Aorta (tissue), 5 donors: Measurements from ENCODE around the gene WFDC1. TPM values are rescaled to one million over a fixed set of nuclear protein-coding genes. Genes with fewer than 3 reads are reported as not detected.

Experiments
- ATAC-seq: fragments of 200-7000 bp; cut with Tn5 transposase; one replicate; pipeline ENCODE4 v1.9.1; 2022; ENCODE audit warnings: moderate library complexity; ENCODE audit not compliant: low FRiP score
- DNase-seq, 2 donors: peaks; one replicate each; pipeline ENCODE4 v3.0.0-alpha.2; 2020
- H3K27ac ChIP-seq, 2 donors: one replicate each; pipeline ENCODE4 v1.5.1; 2013; ENCODE audit warnings: low read length in 2 of 2, mild to moderate bottlenecking in 2 of 2, moderate library complexity in 2 of 2, control low read depth in 1 of 2, inconsistent platforms in 1 of 2, low read depth in 1 of 2
- H3K27me3 ChIP-seq, 2 donors: one replicate each; pipeline ENCODE4 v1.6.1; 2013; ENCODE audit warnings: control low read depth in 1 of 2, low read length in 1 of 2, mild to moderate bottlenecking in 1 of 2, moderate library complexity in 1 of 2; ENCODE audit not compliant: insufficient read depth in 2 of 2, control insufficient read depth in 1 of 2
- H3K36me3 ChIP-seq, 2 donors: one replicate each; pipeline ENCODE4 v1.6.1; 2013; ENCODE audit warnings: control low read depth in 1 of 2, low read length in 1 of 2, mild to moderate bottlenecking in 1 of 2; ENCODE audit not compliant: insufficient read depth in 2 of 2, control insufficient read depth in 1 of 2
- H3K4me1 ChIP-seq, 2 donors: one replicate each; pipeline ENCODE4 v1.6.1; 2013; ENCODE audit warnings: low read length in 2 of 2, control low read depth in 1 of 2, mild to moderate bottlenecking in 1 of 2, moderate library complexity in 1 of 2; ENCODE audit not compliant: insufficient read depth in 2 of 2, control insufficient read depth in 1 of 2
- H3K4me3 ChIP-seq, 2 donors: one replicate each; pipeline ENCODE4 v1.5.1; 2013; ENCODE audit warnings: low read length in 2 of 2, control low read depth in 1 of 2, mild to moderate bottlenecking in 1 of 2
- H3K9me3 ChIP-seq: one replicate; pipeline ENCODE4 v1.6.1; 2013; ENCODE audit warnings: mild to moderate bottlenecking, low read length; ENCODE audit not compliant: control insufficient read depth
- WGBS, 2 donors: extraction: QIAGEN DNeasy Blood & Tissue Kit; methylation state at CpG; one replicate each; pipeline ENCODE4 v1.1.7; 2013; 5-methylcytosine and 5-hydroxymethylcytosine counted together
- intact Hi-C, 2 donors: fragments of 100-400 bp; cut with DNase I; formaldehyde crosslinking; loops; one replicate each; pipeline versions ENCODE4 v1.14.2 to v1.15.0; 2022
- polyA plus RNA-seq, 2 donors: library from polyadenylated mRNA; stranded (reverse); fragments of 200-250 nt; gene quantifications; one replicate each; pipeline ENCODE4 v1.2.3, GENCODE V29; 2013
- total RNA-seq, 2 donors: library from RNA; stranded (reverse); fragmentation: NEBNext Ultra II Directional; extraction: Animal tissue kit (Norgen Biotek cat#: 25700); gene quantifications; one replicate each; pipeline ENCODE4 v1.2.1, GENCODE V29; 2021
- donor health status: healthy with polysubstance abuse.
- donor health status: Bipolar disorder and iron deficiency.
- donor health status: DM: no; HTN: no; CAD: no.
- donor health status: DM: no; HTN: no; CAD: no.
- donor health status: DM: yes; HTN: yes; CAD: no.

Gene WFDC1
- total and polyA plus RNA-seq, 4 donors: 11.8 to 72.2 (median 28.3) TPM

GRCh38 chr16:84268291-84269040 is 26.2 kb upstream of the WFDC1 start:
- Histone ChIP-seq H3K4me1 (no peaks in the 10 kb centered on the region), H3K27ac (no peak overlapping the region), H3K4me3 (no peak overlapping the region), H3K27me3 (no peaks in the 10 kb centered on the region), H3K36me3 (no peaks in the 10 kb centered on the region), H3K9me3 (no peaks in the 10 kb centered on the region)
- ATAC-seq (no peak), DNase-seq (no peak)
- 53 to 56% methylated on average over 18 of the region's 18 CpGs for WGBS, 2 donors
- intact Hi-C loops: no loop called here

- intact Hi-C loops: no loop called here
- H3K27me3 ChIP-seq: no peaks in the 10 kb centered on the region
- no peak overlapping the region for H3K27ac ChIP-seq
- H3K9me3 ChIP-seq: no peaks in the 10 kb centered on the region
- no peak overlapping the region for H3K4me3 ChIP-seq
- 87% methylated on average over 9 of the region's 9 CpGs for whole genome bisulfite sequencing, 2 donors
- ATAC-seq (no peak), DNase-seq (no peak)
- no peaks in the 10 kb centered on the region for H3K36me3 ChIP-seq
- no peaks in the 10 kb centered on the region for H3K4me1 ChIP-seq
Observed at GRCh38 chr16:84270071-84270470, 24.6 kb upstream of the WFDC1 start.

- Histone ChIP-seq H3K36me3 (no peaks in the 10 kb centered on the region), H3K4me3 (no peak overlapping the region), H3K27me3 (no peaks in the 10 kb centered on the region), H3K27ac (no peak overlapping the region), H3K4me1 (no peaks in the 10 kb centered on the region), H3K9me3 (no peaks in the 10 kb centered on the region)
- ATAC-seq (no peak), DNase-seq (no peak)
- 79% methylated on average over 10 of the region's 10 CpGs for WGBS, 2 donors
- intact Hi-C loops: no loop called here
Observed at GRCh38 chr16:84270531-84270930, 24.1 kb upstream of the WFDC1 start.

- 75 to 88% methylated on average over 1 of the region's 1 CpG for WGBS, 2 donors
- Histone ChIP-seq H3K27me3 (no peaks in the 10 kb centered on the region), H3K4me3 (no peak overlapping the region), H3K27ac (no peak overlapping the region), H3K4me1 (no peaks in the 10 kb centered on the region), H3K9me3 (no peaks in the 10 kb centered on the region), H3K36me3 (no peaks in the 10 kb centered on the region)
- no peak for DNase-seq
- intact Hi-C loops: no loop called here
- ATAC-seq: no peak
Observed at GRCh38 chr16:84271037-84271436, 23.6 kb upstream of the WFDC1 start.

GRCh38 chr16:84271866-84272265 is 22.8 kb upstream of the WFDC1 start:
- Histone ChIP-seq H3K27me3 (no peaks in the 10 kb centered on the region), H3K36me3 (no peaks in the 10 kb centered on the region), H3K9me3 (no peaks in the 10 kb centered on the region), H3K4me3 (no peak overlapping the region), H3K4me1 (no peaks in the 10 kb centered on the region), H3K27ac (no peak overlapping the region)
- intact Hi-C loops: no loop called here
- DNase-seq: no peak
- WGBS, 2 donors: 47 to 53% methylated on average over 4 of the region's 4 CpGs
- ATAC-seq: no peak

- no peaks in the 10 kb centered on the region for H3K36me3 ChIP-seq
- no peak overlapping the region for H3K4me3 ChIP-seq
- intact Hi-C loops: no loop called here
- no peaks in the 10 kb centered on the region for H3K27me3 ChIP-seq
- no peaks in the 10 kb centered on the region for H3K4me1 ChIP-seq
- DNase-seq: no peak
- H3K27ac ChIP-seq: no peak overlapping the region
- 4 to 43% methylated on average over 1 of the region's 1 CpG for WGBS, 2 donors
- no peak for ATAC-seq
- H3K9me3 ChIP-seq: no peaks in the 10 kb centered on the region
Observed at GRCh38 chr16:84272740-84273320, 21.8 kb upstream of the WFDC1 start.

- Histone ChIP-seq H3K9me3 (no peaks in the 10 kb centered on the region), H3K27me3 (no peaks in the 10 kb centered on the region), H3K27ac (no peak overlapping the region), H3K36me3 (no peaks in the 10 kb centered on the region), H3K4me1 (no peaks in the 10 kb centered on the region), H3K4me3 (no peak overlapping the region)
- 92% methylated on average over 9 of the region's 9 CpGs for WGBS, 2 donors
- ATAC-seq (no peak), DNase-seq (no peak)
- intact Hi-C loops: no loop called here
Observed at GRCh38 chr16:84274515-84274914, 20.2 kb upstream of the WFDC1 start.

GRCh38 chr16:84275585-84276151 is 19.0 kb upstream of the WFDC1 start:
- H3K36me3 ChIP-seq: no peaks in the 10 kb centered on the region
- H3K9me3 ChIP-seq: no peaks in the 10 kb centered on the region
- H3K27me3 ChIP-seq: no peaks in the 10 kb centered on the region
- ATAC-seq (no peak), DNase-seq (no peak)
- intact Hi-C loops: loop anchor here (2.0 to 5.0 kb wide), 2 partner anchors 207 to 209 kb away; no protein-coding TSS in a partner anchor
- H3K4me1 ChIP-seq: no peaks in the 10 kb centered on the region
- H3K27ac ChIP-seq: no peak overlapping the region
- WGBS, 2 donors: 82 to 83% methylated on average over 6 of the region's 6 CpGs
- no peak overlapping the region for H3K4me3 ChIP-seq
